Bronchial epithelial cell (primary cell): ENCODE results near the gene SPAST. TPM values are rescaled to one million over a fixed set of nuclear protein-coding genes. Genes with fewer than 3 reads are reported as not detected.

Source experiments
- DNase-seq: peaks from one replicate; pipeline ENCODE4 v3.0.0-alpha.2; 2010; ENCODE audit warnings: low read depth
- FAIRE-seq: peaks from 2 replicates; lab custom pipeline; 2011; peaks lifted over from hg19 to GRCh38; lab: Jason Lieb, UNC
- H3K27me3 ChIP-seq: 2 replicates; pipeline ENCODE4 v1.5.1; 2011; ENCODE audit warnings: low read length; ENCODE audit not compliant: control insufficient read depth, insufficient read depth
- H3K36me3 ChIP-seq: 2 replicates; pipeline ENCODE4 v1.5.1; 2011; ENCODE audit warnings: low read length; ENCODE audit not compliant: control insufficient read depth, insufficient read depth
- H3K4me3 ChIP-seq: 2 replicates; pipeline ENCODE4 v1.5.1; 2011; ENCODE audit warnings: mild to moderate bottlenecking, low read depth, low read length, control low read depth
- total RNA-seq: library from RNA; depleted of rRNA; stranded (reverse); fragments of >200 nt; gene quantifications from 2 replicates; pipeline ENCODE4 v1.2.1, GENCODE V29; 2014
- TF ChIP-seq, protein P1 (sequence below): IDR thresholded peaks from 2 replicates; pipeline ENCODE4 v1.5.1; 2011; ENCODE audit warnings: mild to moderate bottlenecking, moderate library complexity, low read length, control low read depth, inconsistent platforms; ENCODE audit not compliant: insufficient read depth, severe bottlenecking

Gene SPAST
- total RNA-seq, 1 donor from 2014 or later: 25.5 TPM

DNA sequence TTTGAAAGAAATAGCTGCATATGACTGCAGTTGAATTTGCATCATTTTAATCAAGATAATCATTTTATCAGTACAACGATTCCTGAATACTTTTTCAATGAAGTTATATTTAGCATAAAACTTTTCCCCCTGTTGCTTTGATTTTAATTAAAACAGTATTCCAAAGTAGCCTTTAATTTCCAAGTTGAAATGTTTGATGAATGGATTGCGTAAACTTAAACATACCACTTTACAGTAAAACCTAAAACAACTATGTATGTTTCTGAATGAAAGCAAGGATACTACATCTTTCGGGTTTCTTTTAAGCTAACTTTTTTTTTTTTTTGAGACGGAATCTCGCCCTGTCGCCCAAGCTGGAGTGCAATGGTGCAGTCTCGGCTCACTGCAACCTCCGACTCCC lies 1.4 kb downstream of the SPAST start:
- Histone ChIP-seq H3K4me3 (peak overlapping the region; percentile 54), H3K27me3 (no peaks in the 10 kb centered on the region), H3K36me3 (no peaks in the 10 kb centered on the region)
- FAIRE-seq: no peak
- TF ChIP-seq, protein P1, sequence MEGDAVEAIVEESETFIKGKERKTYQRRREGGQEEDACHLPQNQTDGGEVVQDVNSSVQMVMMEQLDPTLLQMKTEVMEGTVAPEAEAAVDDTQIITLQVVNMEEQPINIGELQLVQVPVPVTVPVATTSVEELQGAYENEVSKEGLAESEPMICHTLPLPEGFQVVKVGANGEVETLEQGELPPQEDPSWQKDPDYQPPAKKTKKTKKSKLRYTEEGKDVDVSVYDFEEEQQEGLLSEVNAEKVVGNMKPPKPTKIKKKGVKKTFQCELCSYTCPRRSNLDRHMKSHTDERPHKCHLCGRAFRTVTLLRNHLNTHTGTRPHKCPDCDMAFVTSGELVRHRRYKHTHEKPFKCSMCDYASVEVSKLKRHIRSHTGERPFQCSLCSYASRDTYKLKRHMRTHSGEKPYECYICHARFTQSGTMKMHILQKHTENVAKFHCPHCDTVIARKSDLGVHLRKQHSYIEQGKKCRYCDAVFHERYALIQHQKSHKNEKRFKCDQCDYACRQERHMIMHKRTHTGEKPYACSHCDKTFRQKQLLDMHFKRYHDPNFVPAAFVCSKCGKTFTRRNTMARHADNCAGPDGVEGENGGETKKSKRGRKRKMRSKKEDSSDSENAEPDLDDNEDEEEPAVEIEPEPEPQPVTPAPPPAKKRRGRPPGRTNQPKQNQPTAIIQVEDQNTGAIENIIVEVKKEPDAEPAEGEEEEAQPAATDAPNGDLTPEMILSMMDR: no peak
- DNase-seq: no peak

DNA sequence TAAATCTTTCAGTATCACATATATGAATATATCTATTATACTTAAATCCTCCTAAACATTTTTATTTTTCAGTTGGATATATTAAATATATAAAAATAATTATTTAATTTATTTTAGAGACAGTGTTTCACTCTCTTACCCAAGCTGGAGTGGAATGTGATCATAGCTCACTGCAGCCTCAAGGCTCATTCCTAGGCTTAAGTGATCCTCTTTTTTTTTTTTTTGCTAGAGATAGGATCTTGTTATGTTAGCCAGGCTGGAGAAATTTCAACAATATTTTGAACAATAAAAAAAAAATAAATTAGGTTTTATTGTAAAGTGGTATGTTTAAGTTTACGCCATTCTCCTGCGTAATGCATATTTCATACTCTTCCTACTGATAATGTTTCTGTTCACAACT lies 4.2 kb downstream of the SPAST start:
- Histone ChIP-seq H3K4me3 (no peak overlapping the region), H3K27me3 (no peaks in the 10 kb centered on the region), H3K36me3 (no peaks in the 10 kb centered on the region)
- FAIRE-seq (no peak), DNase-seq (no peak)
- TF ChIP-seq, protein P1: no peak

DNA sequence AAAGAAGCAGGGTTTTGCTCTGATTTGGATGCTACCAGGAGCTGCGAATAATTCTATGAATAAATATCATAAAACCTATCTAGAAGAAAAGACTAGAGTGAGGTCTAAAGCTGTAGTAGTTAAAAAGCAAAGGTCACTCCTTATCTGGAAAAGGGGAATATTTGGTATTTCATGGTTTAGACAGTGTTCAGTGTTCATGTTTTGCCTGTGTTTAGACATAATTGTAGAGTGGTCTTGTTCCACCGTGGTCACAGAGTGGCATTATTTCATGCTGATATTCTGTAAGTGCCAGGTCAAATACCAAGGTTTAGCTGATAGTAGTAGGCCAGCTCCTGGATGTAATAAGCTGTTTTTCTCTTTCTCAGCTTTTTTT lies 10.8 kb downstream of the SPAST start:
- H3K36me3 ChIP-seq: no peaks in the 10 kb centered on the region
- FAIRE-seq (no peak), DNase-seq (no peak)
- H3K27me3 ChIP-seq: no peaks in the 10 kb centered on the region
- TF ChIP-seq, protein P1: no peak
- no peak overlapping the region for H3K4me3 ChIP-seq

DNA sequence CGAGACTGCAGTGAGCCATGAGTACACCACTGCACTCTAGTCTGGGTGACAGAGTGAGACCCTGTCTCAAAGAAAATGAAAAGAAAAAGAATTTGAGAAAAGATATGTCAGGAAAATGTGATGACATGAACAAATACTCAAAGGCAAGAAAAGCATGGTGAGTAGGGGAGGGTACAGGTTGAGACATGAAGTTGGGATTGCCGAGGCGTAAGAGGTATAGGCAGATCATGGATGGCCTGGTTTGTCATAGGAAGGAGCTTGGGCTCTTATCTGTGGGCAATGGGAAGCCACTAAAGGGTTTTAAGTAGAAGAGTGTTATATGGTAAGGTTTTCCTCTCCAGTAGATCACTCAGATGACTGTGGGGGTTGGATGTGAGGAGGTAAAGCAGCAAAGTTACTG lies 32.3 kb downstream of the SPAST start:
- Histone ChIP-seq H3K4me3 (no peak overlapping the region), H3K27me3 (no peaks in the 10 kb centered on the region), H3K36me3 (no peaks in the 10 kb centered on the region)
- no peak for FAIRE-seq
- DNase-seq: peak; percentile 71
- TF ChIP-seq, protein P1: no peak

DNA sequence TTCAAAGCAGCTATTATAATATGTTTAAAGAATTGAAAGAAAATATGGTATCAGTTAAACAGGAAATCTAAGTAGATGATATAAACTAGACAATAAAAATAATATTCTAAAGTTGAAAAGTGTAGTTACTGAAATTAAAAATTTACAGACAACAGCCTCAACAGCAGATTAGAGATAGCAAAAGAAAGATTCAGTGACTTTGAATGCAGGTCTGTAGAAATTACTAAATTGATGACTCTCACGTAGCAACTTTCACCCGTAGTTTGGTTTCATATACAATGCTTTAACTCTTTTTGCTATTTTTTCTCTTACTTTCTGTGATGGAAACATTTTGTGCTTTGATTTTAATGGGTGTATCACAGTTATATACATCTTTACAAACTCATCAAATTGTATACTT lies 44.8 kb downstream of the SPAST start:
- TF ChIP-seq, protein P1: no peak
- Histone ChIP-seq H3K4me3 (no peak overlapping the region), H3K27me3 (no peaks in the 10 kb centered on the region), H3K36me3 (peaks cover 2% of the 10 kb centered on the region)
- FAIRE-seq: no peak
- DNase-seq: no peak

DNA sequence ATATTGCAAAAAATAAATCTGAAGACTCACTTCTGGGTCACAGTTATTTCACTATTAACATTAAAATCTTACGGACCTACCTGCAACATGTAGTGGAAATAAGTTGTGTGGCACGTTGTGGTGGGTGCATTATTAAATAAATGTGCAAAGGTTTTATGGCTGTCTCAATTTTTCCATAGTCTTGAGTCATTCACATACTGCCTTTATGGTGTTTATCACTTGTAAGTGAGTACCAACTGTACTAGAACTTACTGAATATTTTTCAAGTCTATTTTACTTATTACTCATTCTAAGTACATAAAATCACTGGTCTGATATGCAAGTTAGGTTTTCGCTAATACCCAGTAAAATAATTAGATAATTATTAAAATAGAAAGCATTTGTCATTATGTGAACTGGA lies 54.7 kb downstream of the SPAST start:
- no peaks in the 10 kb centered on the region for H3K36me3 ChIP-seq
- FAIRE-seq: no peak
- no peaks in the 10 kb centered on the region for H3K27me3 ChIP-seq
- TF ChIP-seq, protein P1: no peak
- DNase-seq: no peak
- no peak overlapping the region for H3K4me3 ChIP-seq
